Measurements from ENCODE around the gene TMEM132C.

The TMEM132C gene

DNA sequence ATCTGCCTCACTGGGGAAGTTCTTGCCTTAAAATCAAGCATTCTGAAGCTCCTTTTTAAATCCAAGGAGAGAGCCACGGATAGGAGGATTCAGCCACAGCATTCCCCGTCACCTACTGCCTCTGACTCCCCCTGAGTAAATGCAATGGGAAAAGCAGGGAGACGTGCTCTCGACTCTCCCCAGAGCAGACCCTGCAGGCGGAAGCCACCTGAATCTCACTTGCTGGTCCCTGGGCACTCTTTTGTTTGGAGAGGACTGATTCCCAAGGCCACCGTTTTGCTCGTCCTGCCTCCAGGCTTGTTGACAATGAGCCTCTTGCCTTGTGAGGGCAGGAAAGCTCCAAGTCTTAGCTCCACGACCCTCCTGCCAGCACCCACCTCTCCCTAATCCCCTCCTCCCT is 352.3 kb downstream of the TMEM132C start:
- DNase-seq: no peak

GRCh38 chr12:128621304-128621703 is 354.3 kb downstream of the TMEM132C start:
- no peak for DNase-seq

DNA sequence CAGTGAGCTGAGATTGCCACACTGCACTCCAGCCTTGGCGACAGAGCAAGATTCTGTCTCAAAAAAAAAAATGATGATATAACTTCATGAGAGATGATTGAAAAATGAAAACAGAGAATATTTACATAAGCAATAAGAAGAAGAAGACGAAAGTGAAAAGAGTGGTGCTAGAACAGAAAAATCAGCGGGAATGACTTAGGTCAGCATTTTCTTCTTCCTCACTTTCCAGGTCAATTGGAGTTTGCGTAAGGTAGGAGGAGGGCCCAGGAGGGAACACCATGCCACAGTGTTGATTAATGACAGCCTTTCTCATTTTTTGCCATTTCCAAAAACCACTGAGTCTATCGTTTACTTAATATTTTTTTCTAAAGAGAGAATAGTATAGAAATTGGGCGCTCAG is 356.8 kb downstream of the TMEM132C start:
- DNase-seq: no peak

- no peak for DNase-seq
These were observed 359.9 kb downstream of the TMEM132C start for GRCh38 chr12:128626808-128627320.

GRCh38 chr12:128627659-128628058 is 360.7 kb downstream of the TMEM132C start:
- no peak for DNase-seq

DNA sequence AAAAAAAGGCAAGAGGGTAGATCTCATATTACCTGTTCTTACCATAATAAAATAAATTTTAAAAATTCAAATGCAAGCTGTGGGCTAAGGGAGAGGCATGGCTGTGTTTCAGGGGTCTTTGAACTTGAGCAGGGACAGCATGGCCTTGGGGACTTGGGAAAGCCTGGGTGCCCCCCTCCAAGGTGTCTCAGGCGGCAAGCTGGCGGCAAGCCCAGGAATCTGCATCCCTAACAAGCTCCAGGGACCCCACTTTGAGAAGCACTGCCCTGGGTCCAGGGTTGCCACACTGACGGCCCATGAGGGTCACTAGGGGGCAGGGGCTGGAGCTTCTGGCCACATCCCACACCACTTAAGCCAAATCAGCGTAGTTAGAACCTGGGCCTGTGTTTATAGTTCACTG is 363.0 kb downstream of the TMEM132C start:
- no peak for DNase-seq

DNA sequence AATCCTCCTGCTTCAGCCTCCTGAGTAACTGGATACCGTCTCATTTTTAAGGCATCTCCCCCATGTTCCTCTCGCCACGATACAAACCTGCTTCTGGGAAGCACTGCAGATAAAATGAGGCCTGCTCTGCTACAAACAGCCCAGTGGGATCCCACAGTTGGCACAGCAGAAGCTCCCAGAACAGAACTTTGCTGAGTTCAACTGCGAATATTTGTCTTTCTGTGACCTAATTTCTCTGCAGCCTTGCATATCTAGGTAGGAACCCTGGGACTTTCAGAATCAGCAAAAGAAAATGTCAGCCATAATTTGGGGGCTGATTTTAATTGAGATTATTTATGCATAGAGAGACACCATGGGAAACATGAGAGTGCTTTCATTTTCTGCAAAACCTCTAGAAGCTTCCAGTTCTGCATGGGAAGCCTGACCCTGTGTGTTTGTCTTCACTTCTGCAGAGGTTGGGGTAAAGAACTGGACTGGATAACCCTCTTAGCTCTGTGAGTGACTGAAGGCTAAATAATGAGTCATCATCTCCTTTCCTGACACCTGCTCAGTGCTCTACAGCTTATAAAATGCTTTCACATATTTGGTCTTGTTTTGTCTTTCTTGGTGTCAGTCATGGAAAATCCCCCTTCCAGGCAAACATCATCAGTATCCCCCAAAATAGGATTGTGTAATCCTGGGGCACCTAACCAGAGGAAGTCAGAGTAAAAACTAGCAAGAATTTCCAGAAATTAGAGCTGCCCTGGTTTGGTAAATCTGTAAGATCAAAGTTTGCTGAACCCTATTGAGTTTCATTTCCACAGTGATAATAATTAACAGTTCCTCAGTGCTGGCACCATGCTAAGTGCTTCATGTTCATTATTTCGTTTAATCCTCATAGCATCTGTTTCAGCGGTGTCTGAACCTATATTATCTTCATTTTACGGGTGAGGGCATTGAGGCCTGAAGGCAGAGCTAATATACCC is 371.0 kb downstream of the TMEM132C start:
- no peak for DNase-seq

- DNase-seq: no peak
These were observed 372.1 kb downstream of the TMEM132C start for GRCh38 chr12:128639089-128639488.

- DNase-seq: no peak
These were observed 376.2 kb downstream of the TMEM132C start for GRCh38 chr12:128643155-128643554.

GRCh38 chr12:128644664-128645296 is 377.8 kb downstream of the TMEM132C start:
- peak in 1 of 2 experiments; percentile 20 for DNase-seq

DNA sequence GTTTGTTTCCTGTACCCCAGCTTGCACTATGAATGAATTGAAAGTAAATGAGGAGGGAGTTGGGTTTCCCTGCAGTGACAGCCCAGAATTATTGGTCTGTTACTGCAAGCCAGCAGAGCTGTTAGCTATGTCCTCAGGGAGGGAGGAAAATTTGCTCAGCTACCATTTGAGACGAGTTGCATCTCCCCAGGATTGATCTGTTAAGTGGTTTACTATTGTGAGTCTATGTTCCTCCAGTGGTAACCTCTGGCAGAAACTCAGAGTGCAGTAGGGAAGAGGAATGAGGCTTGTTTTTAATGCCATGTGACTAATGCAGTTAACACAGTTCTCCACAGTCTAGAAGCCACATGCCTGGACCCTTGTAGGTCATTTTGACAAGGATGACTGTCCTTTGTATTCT is 382.9 kb downstream of the TMEM132C start:
- no peak for DNase-seq

DNA sequence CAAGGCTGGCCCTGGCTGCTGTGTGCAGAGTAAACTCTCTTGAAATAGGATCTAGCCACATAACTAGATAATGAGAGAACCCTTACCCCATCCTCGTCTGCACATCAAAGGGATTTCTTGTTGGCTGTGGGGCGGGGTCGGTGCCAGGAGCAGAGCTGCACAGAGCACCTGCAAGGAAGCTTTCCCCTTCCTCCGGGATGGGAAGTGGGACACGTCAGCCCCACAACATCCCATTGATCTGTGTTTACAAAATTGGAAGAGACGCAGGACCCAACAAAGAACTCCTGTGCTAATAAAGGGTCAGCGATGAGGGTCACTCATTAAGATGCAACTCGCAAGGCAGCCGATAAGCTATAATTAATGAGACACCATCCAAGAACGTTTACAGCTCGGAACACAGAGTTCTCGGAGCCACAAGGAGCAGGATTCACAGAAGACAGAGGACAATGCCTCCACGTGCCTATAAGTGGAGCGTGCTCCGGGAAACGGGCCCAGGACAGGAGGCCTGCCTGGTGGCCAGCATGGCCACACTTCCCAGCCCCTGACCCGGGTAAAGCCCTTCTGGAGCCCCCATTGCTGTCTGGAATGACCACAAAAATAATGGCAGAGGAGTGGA is 385.3 kb downstream of the TMEM132C start:
- DNase-seq: no peak

DNA sequence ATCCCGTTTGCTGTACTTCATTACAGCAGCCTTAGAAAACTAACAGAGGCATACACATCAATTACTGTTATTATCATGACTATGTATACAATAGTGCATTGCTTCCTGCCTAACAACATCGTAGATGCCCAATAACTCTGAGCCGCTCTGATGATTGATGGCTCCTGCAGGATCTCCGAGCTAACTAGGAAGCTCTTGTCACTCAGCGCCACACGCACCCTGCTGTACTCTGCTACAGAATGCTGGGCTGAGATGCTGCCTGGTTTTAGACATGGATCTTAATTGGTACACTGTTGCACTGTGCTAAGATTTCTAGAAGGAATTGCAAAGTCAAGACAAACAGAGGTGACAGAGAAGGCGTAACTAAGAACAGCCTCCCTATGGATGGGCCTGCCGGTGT is 387.5 kb downstream of the TMEM132C start:
- no peak for DNase-seq

DNA sequence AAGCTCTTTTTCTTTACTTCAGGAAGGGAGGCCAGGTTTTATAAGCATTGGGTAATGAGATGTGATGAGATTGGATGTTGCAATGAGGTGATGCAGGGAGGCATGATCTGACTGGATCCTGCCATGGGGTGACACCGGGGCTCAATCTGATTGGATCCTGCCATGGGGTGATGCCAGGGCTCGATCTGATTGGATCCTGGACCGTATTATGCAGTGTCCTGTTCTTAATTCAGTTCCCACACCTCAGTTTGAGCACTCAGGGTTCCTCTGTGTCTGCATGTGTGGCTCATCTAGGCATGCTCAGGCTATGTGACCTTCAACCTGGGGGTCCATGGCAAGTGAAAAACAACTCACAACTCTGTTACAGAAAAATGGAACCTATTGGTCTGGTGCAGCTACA is 390.4 kb downstream of the TMEM132C start:
- DNase-seq: no peak

- no peak for DNase-seq
These were observed 393.7 kb downstream of the TMEM132C start for GRCh38 chr12:128660532-128661225.

- DNase-seq: no peak
These were observed 394.2 kb downstream of the TMEM132C start for GRCh38 chr12:128661226-128661569.

DNA sequence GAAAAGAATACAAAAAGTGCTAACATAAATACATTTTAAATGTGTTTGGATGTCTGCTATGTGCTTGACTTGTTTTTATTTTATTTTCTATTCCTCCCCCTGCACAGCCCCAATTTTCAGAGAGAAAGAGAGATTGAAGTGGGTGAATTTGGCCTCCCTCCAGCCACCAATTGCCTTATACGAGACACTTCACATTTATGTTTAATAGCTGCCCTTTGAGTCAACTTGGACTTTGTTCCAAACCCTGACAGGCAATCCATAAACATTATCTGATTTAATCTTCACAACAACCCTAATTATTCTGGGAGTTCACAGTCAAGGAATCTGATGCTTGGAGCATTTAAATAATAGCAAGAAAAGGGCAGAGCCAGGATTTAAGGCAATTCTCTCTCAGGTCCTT is 395.1 kb downstream of the TMEM132C start:
- DNase-seq: peak in 1 of 2 experiments; percentile 24

DNA sequence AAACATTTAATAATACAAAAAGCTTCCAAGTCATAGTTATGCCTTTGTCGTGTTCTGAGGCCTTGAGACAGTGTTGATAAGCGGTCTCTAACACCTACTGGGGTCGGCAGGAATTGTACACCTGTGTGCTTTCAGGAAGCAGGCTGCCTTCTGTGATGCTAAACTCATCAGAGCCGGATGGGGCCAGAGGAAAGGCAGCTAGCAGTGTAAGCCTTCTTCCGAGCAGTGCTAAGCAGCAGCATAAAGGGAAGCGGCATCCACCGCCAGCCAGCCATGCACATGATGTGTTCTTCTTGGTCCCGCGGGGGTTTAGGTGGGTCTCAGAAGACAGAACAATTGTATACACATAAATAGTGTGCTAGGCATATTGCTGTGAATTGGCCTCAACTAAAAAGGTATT is 397.5 kb downstream of the TMEM132C start:
- DNase-seq: no peak

DNA sequence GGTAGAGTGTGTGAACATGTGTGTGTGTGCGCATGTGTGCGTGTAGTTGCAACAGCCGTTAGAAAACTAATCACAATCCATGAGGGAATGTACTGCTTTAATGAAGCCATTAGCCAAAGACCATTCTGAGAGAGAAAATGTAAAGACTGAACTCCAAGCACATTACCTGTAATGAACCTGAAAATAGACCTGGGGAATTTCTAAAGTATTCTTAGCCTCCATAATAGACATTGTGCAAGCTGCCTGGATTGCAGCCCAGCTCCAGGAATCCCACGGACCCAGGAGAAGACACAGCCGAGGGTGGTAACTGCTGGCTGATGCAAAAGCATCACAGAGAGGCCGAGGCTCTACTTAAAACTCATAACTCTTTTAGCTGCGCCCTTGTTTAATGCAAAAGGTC is 400.2 kb downstream of the TMEM132C start:
- no peak for DNase-seq

DNA sequence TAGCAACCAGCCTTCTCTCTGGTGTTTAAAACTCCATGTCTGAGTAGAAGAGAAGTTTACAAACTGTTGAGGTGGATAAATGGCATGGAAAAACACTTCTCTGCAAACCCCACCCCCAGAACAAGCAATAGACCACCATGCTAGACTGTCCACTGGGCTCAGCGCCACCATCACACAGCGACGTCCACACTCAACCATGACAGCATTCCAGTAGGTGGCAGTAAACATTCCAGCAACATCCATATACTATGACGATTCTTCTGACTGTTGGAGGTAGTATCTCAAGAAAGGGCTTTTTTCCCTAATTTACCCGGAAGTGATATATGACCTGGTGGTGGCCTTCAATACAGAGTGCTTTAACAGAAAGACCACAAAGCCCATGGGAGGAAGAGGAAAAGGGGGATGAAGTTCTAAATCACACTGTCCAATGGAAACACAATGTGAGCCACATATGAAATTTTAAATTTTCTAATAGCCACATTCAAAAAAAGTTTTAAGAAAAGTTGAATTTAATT is 404.6 kb downstream of the TMEM132C start:
- DNase-seq: no peak

DNA sequence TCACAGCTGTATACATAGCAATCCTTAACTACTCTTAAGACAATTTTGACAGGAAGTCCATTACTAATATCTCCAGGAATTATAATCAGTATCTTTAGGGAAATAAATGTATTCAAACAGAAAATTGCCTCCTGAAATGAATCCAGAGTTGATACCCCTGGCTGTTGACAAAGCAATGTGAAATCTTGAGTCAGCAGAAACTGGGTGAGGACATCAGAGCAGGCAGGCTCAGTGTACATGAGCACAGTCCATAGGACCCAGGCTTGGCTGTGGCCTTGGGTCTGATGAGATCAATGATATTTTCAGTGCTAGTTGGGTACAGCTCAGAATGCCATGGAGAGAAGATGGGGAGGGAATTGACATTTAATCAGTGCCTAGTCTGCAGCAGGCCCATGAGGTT is 405.5 kb downstream of the TMEM132C start:
- no peak for DNase-seq

GRCh38 chr12:128672893-128673292 is 405.9 kb downstream of the TMEM132C start:
- DNase-seq: no peak

DNA sequence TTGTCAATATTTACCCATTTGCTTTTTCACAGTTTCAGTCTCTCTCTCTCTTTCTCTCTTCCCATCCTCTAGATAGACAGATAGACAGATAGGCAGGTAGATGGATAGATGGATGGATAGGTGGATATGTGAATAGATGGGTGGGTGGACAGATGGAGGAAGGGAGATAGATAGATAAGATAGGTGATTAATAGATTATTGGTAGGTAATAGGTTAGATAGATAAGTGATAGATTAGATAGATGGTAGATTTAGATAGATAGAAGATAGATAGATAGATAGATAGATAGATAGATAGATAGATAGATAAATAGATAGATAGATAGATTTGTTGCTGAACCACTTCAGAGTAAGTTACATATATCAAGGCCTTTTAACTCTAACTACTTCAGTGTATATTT is 408.6 kb downstream of the TMEM132C start:
- no peak for DNase-seq
